NCI-H2107 (cell line): ENCODE results near the gene OR7C1.
"Not testable (repeated sequence)": the region's sequence is repeated elsewhere in the genome, so short reads cannot be mapped to it uniquely, and the experiment has no call there.

Experiments
- DNase-seq: peaks from one replicate; lab custom pipeline; 2025; lab: John Stamatoyannopoulos, UW

Gene OR7C1

GRCh38 chr19:14765403-14765802, 69.6 kb downstream of the OR7C1 start:
- not testable (repeated sequence) for DNase-seq

GRCh38 chr19:14764401-14764800, 70.6 kb downstream of the OR7C1 start:
- no peak for DNase-seq

GRCh38 chr19:14763497-14764145, 71.4 kb downstream of the OR7C1 start:
- no peak for DNase-seq

- no peak for DNase-seq
Measured at GRCh38 chr19:14762111-14762510, 72.9 kb downstream of the OR7C1 start.

- DNase-seq = no peak
Measured at GRCh38 chr19:14761607-14762006, 73.4 kb downstream of the OR7C1 start.

GRCh38 chr19:14758816-14759215, 76.2 kb downstream of the OR7C1 start:
- DNase-seq = no peak

- DNase-seq = no peak
Measured at GRCh38 chr19:14748601-14749000, 86.4 kb downstream of the OR7C1 start.
